GM12872 (cell line): ENCODE measurements around the gene BCL6B.
A peak's percentile ranks its signal among the peaks of the same experiment; 100 is the strongest.

Source experiments
- CTCF ChIP-seq: IDR thresholded peaks from 3 replicates; pipeline ENCODE4 v1.5.1; 2011; ENCODE audit warnings: low read depth, mild to moderate bottlenecking, low read length, moderate library complexity; ENCODE audit not compliant: insufficient read depth

BCL6B gene

DNA sequence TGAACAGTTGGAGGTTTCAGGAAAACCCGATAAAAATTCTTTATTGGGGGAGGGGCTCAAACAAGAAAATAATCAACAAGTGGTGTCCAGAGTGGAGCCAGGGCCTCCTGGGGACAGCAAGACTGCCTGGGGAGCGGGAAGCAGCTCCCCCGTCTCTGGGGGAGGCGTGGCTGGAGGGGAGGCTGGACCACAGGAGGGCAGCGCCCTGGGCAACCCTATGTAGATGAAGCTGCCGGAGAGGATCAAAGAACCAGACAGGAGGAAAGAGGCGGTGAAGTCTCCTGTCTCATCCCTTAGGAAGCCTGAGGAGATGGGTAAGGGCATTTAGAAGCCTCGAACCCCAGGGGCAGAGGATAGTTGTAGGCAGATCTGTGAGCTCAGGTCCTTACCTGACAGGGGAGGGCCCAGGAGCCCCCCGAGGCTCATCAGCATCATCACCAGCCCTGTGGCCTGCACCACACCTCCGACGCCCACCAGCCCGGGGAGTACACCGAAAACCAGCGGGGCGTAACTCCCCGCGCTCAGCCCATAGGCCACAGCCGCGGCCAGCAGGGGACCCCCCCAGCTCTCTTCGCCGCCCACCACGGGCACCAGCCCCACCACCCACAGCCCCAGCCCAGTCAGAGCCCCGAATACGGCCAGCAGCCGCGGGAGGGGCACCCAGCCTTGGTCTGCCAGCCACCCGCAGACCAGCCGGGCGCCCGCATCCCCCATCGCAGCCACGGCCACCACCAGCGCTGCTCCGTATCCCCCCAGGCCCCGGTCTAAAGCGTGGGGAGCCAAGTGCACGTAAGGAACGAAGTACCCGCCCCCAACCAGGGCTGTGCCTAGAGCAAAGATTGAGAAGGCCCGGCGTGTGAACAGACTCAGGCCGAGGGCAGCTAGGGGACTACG lies 19.0 kb downstream of the BCL6B start:
- no peak for TF ChIP-seq CTCF

DNA sequence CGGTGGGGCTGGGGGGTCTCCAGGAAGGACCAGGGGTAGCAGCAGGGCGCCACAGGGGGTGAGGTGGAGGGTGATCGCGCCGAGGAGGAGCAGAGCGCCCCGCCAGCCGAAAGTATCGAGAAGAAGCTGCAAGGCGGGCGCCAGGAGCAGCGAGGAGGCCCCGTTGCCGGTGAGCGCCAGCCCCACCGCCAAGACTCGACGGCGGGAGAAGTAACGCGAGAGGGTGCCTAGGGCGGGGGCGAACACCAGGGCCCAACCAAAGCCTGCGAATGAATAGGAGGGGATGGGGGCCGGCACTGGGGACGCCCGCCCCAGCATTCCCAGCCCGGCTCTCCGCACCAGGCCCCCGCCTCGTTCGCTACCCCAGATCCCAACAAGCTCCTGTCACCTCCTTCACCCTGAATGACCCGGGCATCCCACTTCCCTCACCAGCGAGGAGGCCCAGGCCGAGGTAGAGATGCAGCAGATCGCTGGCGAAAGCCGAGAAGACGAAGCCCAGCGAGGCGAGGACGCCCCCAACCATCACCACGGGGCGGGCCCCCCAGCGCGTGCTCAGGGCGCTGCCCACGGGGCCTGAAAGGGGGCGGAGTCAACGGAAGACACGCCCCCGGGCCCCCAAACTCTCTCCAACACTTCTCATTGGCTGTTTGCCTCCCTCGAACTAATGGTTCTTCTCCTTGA lies 19.8 kb downstream of the BCL6B start:
- no peak for TF ChIP-seq CTCF

GRCh38 chr17:7043182-7043496 lies 20.3 kb downstream of the BCL6B start:
- no peak for TF ChIP-seq CTCF

GRCh38 chr17:7043497-7044198 lies 20.8 kb downstream of the BCL6B start, which contains the start of gene SLC16A11:
Gene SLC16A11 (minus strand): TSS chr17:7044092. CDS start chr17:7043513, 579 bp downstream.
- no peak for TF ChIP-seq CTCF

DNA sequence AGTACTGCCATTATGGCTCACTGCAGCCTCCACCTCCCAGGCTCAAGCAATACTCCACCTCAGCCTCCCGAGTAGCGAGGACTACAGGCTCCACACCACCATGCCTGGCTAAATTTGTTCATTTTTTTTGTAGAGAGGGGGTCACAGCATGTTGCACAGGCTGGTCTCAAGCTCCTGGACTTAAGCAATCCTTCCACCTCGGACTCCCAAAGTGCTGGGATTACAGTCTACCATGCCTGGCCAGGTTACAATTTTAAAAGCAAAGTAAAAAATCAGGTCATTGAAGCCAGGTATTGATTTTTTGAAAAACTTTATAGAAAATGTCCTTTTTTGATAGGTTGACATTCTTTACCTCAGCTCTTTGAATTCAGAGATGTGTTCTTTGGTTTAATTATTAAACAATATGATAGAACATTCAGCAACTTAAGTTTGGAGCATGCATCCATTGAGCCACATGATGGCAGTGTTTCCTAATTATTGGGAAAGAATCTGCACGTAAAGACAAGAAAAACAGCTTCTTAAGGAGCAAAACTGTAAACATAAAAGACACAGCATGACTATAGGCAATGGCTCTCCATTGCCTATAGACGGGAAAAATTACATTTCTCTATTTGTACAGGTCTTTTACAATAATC lies 22.8 kb downstream of the BCL6B start:
- TF ChIP-seq CTCF = peak; percentile 56; the same call in 1 of the 3 replicates

- TF ChIP-seq CTCF = no peak
These were observed 23.4 kb downstream of the BCL6B start for GRCh38 chr17:7046127-7046724.
